K562 (cell line): ENCODE results near the gene P4HB. TPM values are rescaled to one million over a fixed set of nuclear protein-coding genes. Genes with fewer than 3 reads are reported as not detected.

ENCODE experiments used
- ASH1L ChIP-seq: fragments of 450-650 bp; IDR thresholded peaks from 2 replicates; pipeline ENCODE4 v1.6.1; 2018; ENCODE audit warnings: borderline replicate concordance, mild to moderate bottlenecking, low read depth; ENCODE audit not compliant: partially characterized antibody
- CCAR2 ChIP-seq: fragments of 200-400 bp; formaldehyde crosslinking; IDR thresholded peaks from 2 replicates; pipeline ENCODE4 v1.6.1; 2017; ENCODE audit warnings: mild to moderate bottlenecking, low read depth, low read length
- HEY1 ChIP-seq: fragments of 250-450 bp; sonication (Bioruptor Pico); IDR thresholded peaks from 2 replicates; pipeline ENCODE4 v1.5.0; 2020; ENCODE audit warnings: mild to moderate bottlenecking, moderate library complexity, borderline replicate concordance
- MYNN ChIP-seq, 2 experiments: sonication (generic); formaldehyde crosslinking in 1 of 2; IDR thresholded peaks; 2 replicates each; pipeline versions ENCODE4 v1.5.0 to v1.6.1; 2016 to 2020; ENCODE audit warnings: antibody characterized with exemption in 1 of 2, missing genetic modification reagents in 1 of 2
- PTTG1 ChIP-seq: fragments of 450-650 bp; IDR thresholded peaks from 2 replicates; pipeline ENCODE4 v1.6.1; 2016; ENCODE audit warnings: low read depth, mild to moderate bottlenecking, missing genetic modification characterization, missing compliant biosample characterization
- RFX5 ChIP-seq: IDR thresholded peaks from 2 replicates; pipeline ENCODE4 v1.6.1; 2011; ENCODE audit warnings: low read depth, mild to moderate bottlenecking, improper control_type of control experiment, low read length
- SREBF1 ChIP-seq: fragments of 150-350 bp; IDR thresholded peaks from 2 replicates; pipeline ENCODE4 v1.6.1; 2014; ENCODE audit warnings: antibody characterized with exemption, low read depth, low read length, borderline replicate concordance
- SRSF9 ChIP-seq: fragments of 200-400 bp; formaldehyde crosslinking; IDR thresholded peaks from 2 replicates; pipeline ENCODE4 v1.6.1; 2017; ENCODE audit warnings: low read depth, low read length, borderline replicate concordance
- TGIF2 ChIP-seq: sonication (generic); formaldehyde crosslinking; IDR thresholded peaks from 2 replicates; pipeline ENCODE4 v1.8.1; 2022; ENCODE audit warnings: mild to moderate bottlenecking, missing genetic modification reagents, moderate library complexity
- ZNF324 ChIP-seq: fragments of 250-450 bp; sonication (Bioruptor Pico); IDR thresholded peaks from 2 replicates; pipeline ENCODE4 v1.4.0; 2020; ENCODE audit warnings: mild to moderate bottlenecking
- ZNF347 ChIP-seq: fragments of 450-650 bp; formaldehyde crosslinking; IDR thresholded peaks from 2 replicates; pipeline ENCODE4 v1.4.0; 2020; ENCODE audit warnings: low read depth, mild to moderate bottlenecking, moderate library complexity
- polyA plus RNA-seq, 8 experiments: library from polyadenylated mRNA; depleted of rRNA in 4 of 8; stranded (reverse) in 5 of 8; unstranded in 3 of 8; fragments of >200 nt; fragmentation: Nextera tagmentation in 2 of 8; fragmentation: Illumina TruSeq in 1 of 8; extraction: Ambion mirVana in 2 of 8; extraction: Trizol in 1 of 8; gene quantifications; 2 replicates each; pipeline versions ENCODE4 v1.2.1 to v1.2.3, GENCODE V29; 2011 to 2014; ENCODE audit warnings: inconsistent platforms in 1 of 8, missing spikeins in 1 of 8
- total RNA-seq, 7 experiments: library from RNA; depleted of rRNA in 6 of 7; stranded (reverse); fragments of >200 nt in 6 of 7; fragmentation: Illumina TruSeq in 2 of 7; extraction: Trizol in 2 of 7; gene quantifications; 2 replicates each; pipeline versions ENCODE4 v1.2.1 to v1.2.3, GENCODE V29; 2011 to 2021; ENCODE audit warnings: low replicate concordance in 1 of 7
- TF ChIP-seq, protein P1 (sequence below), 2 experiments: fragments of 150-350 bp in 1 of 2; IDR thresholded peaks; 2 replicates each; pipeline ENCODE4 v1.6.1; 2012 to 2016; ENCODE audit warnings: low read depth in 2 of 2, low read length in 2 of 2, mild to moderate bottlenecking in 1 of 2, moderate library complexity in 1 of 2
- TF ChIP-seq, protein P2 (sequence below): fragments of 450-650 bp; IDR thresholded peaks from 2 replicates; pipeline ENCODE4 v1.6.1; 2018; ENCODE audit not compliant: partially characterized antibody
- TF ChIP-seq, protein P3 (sequence below): sonication (generic); formaldehyde crosslinking; IDR thresholded peaks from 2 replicates; pipeline ENCODE4 v1.8.0; 2022; ENCODE audit warnings: missing genetic modification reagents, mild to moderate bottlenecking, moderate library complexity, borderline replicate concordance
- TF ChIP-seq, protein P4 (sequence below), 2 experiments: IDR thresholded peaks in 1 of 2; conservative IDR thresholded peaks in 1 of 2; 2 replicates each; pipeline ENCODE4 v1.6.1; 2016; ENCODE audit warnings: low read depth in 2 of 2, mild to moderate bottlenecking in 1 of 2, missing compliant biosample characterization in 1 of 2, missing genetic modification characterization in 1 of 2, moderate library complexity in 1 of 2

The P4HB gene
- total and polyA plus RNA-seq, 9 of the 15 experiments (the other 6 are each of a cell fraction or from before 2014, with no cell fraction given): 4.4 to 645 (median 325) TPM

DNA sequence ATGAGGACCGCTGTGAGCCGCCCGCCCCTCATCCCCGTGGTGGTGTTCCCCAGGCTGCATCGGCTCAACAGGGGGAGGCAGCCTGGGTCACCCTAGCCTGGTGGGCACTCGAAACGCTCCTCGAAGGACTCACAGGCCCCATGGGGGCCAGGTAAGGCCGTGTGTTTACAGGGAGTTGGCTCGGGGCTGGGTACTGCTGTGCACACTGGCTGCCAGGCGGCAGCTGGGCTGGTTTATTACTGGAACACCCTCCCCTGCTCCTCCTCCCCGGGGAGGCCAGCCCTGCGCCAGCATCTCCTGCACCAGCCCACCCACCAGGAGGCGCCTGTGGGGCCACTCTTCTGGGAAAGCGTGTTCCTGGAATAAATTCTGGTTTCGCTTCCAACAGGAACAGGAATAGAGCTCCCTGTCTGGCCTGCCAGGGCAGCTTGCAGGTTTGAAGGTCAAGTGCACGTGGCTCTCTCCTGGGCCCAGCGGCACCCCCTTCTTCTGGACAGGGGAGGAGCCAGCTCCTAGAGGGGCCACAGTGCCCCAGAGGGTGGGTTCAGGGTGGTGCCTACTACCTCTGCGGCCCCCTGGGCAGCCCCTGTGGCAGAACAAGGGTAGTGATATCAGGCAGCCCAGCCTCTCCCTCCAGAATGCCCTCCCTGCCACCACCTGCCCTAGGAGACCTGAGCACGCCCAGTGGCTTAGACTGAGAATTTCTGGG, 38.6 kb downstream of the P4HB start (continued):
- TF ChIP-seq, protein P1, sequence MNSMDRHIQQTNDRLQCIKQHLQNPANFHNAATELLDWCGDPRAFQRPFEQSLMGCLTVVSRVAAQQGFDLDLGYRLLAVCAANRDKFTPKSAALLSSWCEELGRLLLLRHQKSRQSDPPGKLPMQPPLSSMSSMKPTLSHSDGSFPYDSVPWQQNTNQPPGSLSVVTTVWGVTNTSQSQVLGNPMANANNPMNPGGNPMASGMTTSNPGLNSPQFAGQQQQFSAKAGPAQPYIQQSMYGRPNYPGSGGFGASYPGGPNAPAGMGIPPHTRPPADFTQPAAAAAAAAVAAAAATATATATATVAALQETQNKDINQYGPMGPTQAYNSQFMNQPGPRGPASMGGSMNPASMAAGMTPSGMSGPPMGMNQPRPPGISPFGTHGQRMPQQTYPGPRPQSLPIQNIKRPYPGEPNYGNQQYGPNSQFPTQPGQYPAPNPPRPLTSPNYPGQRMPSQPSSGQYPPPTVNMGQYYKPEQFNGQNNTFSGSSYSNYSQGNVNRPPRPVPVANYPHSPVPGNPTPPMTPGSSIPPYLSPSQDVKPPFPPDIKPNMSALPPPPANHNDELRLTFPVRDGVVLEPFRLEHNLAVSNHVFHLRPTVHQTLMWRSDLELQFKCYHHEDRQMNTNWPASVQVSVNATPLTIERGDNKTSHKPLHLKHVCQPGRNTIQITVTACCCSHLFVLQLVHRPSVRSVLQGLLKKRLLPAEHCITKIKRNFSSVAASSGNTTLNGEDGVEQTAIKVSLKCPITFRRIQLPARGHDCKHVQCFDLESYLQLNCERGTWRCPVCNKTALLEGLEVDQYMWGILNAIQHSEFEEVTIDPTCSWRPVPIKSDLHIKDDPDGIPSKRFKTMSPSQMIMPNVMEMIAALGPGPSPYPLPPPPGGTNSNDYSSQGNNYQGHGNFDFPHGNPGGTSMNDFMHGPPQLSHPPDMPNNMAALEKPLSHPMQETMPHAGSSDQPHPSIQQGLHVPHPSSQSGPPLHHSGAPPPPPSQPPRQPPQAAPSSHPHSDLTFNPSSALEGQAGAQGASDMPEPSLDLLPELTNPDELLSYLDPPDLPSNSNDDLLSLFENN (IDR thresholded peaks at IDR 0.05; ENCODE audit: low read depth in 2 of 2, low read length in 2 of 2): no peak
- TF ChIP-seq, protein P2, sequence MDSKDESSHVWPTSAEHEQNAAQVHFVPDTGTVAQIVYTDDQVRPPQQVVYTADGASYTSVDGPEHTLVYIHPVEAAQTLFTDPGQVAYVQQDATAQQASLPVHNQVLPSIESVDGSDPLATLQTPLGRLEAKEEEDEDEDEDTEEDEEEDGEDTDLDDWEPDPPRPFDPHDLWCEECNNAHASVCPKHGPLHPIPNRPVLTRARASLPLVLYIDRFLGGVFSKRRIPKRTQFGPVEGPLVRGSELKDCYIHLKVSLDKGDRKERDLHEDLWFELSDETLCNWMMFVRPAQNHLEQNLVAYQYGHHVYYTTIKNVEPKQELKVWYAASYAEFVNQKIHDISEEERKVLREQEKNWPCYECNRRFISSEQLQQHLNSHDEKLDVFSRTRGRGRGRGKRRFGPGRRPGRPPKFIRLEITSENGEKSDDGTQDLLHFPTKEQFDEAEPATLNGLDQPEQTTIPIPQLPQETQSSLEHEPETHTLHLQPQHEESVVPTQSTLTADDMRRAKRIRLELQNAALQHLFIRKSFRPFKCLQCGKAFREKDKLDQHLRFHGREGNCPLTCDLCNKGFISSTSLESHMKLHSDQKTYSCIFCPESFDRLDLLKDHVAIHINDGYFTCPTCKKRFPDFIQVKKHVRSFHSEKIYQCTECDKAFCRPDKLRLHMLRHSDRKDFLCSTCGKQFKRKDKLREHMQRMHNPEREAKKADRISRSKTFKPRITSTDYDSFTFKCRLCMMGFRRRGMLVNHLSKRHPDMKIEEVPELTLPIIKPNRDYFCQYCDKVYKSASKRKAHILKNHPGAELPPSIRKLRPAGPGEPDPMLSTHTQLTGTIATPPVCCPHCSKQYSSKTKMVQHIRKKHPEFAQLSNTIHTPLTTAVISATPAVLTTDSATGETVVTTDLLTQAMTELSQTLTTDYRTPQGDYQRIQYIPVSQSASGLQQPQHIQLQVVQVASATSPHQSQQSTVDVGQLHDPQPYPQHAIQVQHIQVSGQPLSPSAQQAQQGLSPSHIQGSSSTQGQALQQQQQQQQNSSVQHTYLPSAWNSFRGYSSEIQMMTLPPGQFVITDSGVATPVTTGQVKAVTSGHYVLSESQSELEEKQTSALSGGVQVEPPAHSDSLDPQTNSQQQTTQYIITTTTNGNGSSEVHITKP: peak; percentile 92
- peak; percentile 80; the same call in 1 of the 2 replicates for TF ChIP-seq MYNN (IDR thresholded peaks at IDR 0.05)
- TF ChIP-seq MYNN (CRISPR knock-in tag; IDR thresholded peaks at IDR 0.05): no peak
- no peak for TF ChIP-seq ASH1L
- no peak for TF ChIP-seq CCAR2
- TF ChIP-seq HEY1 (CRISPR knock-in tag): no peak
- TF ChIP-seq SREBF1: no peak
- no peak for TF ChIP-seq ZNF347 (CRISPR knock-in tag)
- TF ChIP-seq, protein P3, sequence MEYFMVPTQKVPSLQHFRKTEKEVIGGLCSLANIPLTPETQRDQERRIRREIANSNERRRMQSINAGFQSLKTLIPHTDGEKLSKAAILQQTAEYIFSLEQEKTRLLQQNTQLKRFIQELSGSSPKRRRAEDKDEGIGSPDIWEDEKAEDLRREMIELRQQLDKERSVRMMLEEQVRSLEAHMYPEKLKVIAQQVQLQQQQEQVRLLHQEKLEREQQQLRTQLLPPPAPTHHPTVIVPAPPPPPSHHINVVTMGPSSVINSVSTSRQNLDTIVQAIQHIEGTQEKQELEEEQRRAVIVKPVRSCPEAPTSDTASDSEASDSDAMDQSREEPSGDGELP (CRISPR knock-in tag): peak; percentile 80; the same call in 1 of the 2 replicates
- TF ChIP-seq PTTG1 (tag): no peak
- TF ChIP-seq RFX5: no peak
- TF ChIP-seq, protein P4, sequence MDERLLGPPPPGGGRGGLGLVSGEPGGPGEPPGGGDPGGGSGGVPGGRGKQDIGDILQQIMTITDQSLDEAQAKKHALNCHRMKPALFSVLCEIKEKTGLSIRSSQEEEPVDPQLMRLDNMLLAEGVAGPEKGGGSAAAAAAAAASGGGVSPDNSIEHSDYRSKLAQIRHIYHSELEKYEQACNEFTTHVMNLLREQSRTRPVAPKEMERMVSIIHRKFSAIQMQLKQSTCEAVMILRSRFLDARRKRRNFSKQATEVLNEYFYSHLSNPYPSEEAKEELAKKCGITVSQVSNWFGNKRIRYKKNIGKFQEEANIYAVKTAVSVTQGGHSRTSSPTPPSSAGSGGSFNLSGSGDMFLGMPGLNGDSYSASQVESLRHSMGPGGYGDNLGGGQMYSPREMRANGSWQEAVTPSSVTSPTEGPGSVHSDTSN (CRISPR knock-in tag; IDR thresholded peaks at IDR 0.05; ENCODE audit: low read depth): no peak
- TF ChIP-seq, protein P4 (tag; conservative IDR thresholded peaks at IDR 0.05; ENCODE audit: low read depth): no peak
- TF ChIP-seq TGIF2: no peak
- TF ChIP-seq ZNF324 (CRISPR knock-in tag): no peak
- no peak for TF ChIP-seq SRSF9
